ENCODE results near the gene SMYD3. TPM values are rescaled to one million over a fixed set of nuclear protein-coding genes. Genes with fewer than 3 reads are reported as not detected.

Gene SMYD3
- total RNA-seq, 1 donor from 2014 or later, result 22.3 TPM

GRCh38 chr1:246138781-246139180, 368.3 kb downstream of the SMYD3 start:
- intact Hi-C loops (cut with DNase I), result no loop called here
- Histone ChIP-seq H3K27ac (no peak overlapping the region), H3K4me1 (no peaks in the 10 kb centered on the region), H3K9me3 (no peaks in the 10 kb centered on the region), H3K36me3 (no peaks in the 10 kb centered on the region), H3K27me3 (no peaks in the 10 kb centered on the region), H3K4me3 (no peak overlapping the region)
- TF ChIP-seq POLR2AphosphoS5 (IDR thresholded peaks at IDR 0.05; ENCODE audit: insufficient read depth in 1 of 2, low read depth in 1 of 2) (no peak), POLR2A (IDR thresholded peaks at IDR 0.05) (no peak), CTCF (IDR thresholded peaks at IDR 0.05) (no peak)
- DNase-seq (ENCODE audit: extremely low spot score in 2 of 2), result no peak

- H3K27me3 ChIP-seq, result no peaks in the 10 kb centered on the region
- no peak overlapping the region for H3K27ac ChIP-seq
- TF ChIP-seq POLR2A (IDR thresholded peaks at IDR 0.05) (no peak), CTCF (IDR thresholded peaks at IDR 0.05) (no peak), POLR2AphosphoS5 (IDR thresholded peaks at IDR 0.05; ENCODE audit: insufficient read depth in 1 of 2, low read depth in 1 of 2) (no peak)
- no peak for DNase-seq (ENCODE audit: extremely low spot score in 2 of 2)
- no peaks in the 10 kb centered on the region for H3K9me3 ChIP-seq
- intact Hi-C loops (cut with DNase I), result no loop called here
- no peaks in the 10 kb centered on the region for H3K4me1 ChIP-seq
- H3K4me3 ChIP-seq, result no peak overlapping the region
- no peaks in the 10 kb centered on the region for H3K36me3 ChIP-seq
Measured at GRCh38 chr1:246136477-246136876, 370.6 kb downstream of the SMYD3 start.

GRCh38 chr1:246134789-246135188, 372.3 kb downstream of the SMYD3 start:
- TF ChIP-seq POLR2AphosphoS5 (IDR thresholded peaks at IDR 0.05; ENCODE audit: insufficient read depth in 1 of 2, low read depth in 1 of 2), result no peak
- no peak for TF ChIP-seq CTCF (IDR thresholded peaks at IDR 0.05)
- no peak for TF ChIP-seq POLR2A (IDR thresholded peaks at IDR 0.05)
- H3K4me1 ChIP-seq, result no peaks in the 10 kb centered on the region
- H3K27me3 ChIP-seq, result no peaks in the 10 kb centered on the region
- H3K4me3 ChIP-seq, result no peak overlapping the region
- intact Hi-C loops (cut with DNase I), result no loop called here
- DNase-seq (ENCODE audit: extremely low spot score in 2 of 2), result no peak
- H3K36me3 ChIP-seq, result no peaks in the 10 kb centered on the region
- no peak overlapping the region for H3K27ac ChIP-seq
- H3K9me3 ChIP-seq, result no peaks in the 10 kb centered on the region

GRCh38 chr1:246131095-246131494, 376.0 kb downstream of the SMYD3 start:
- H3K27ac ChIP-seq, result no peak overlapping the region
- no peak for TF ChIP-seq CTCF (IDR thresholded peaks at IDR 0.05)
- no peak for TF ChIP-seq POLR2AphosphoS5 (IDR thresholded peaks at IDR 0.05; ENCODE audit: insufficient read depth in 1 of 2, low read depth in 1 of 2)
- TF ChIP-seq POLR2A (IDR thresholded peaks at IDR 0.05), result no peak
- H3K4me3 ChIP-seq, result no peak overlapping the region
- no peaks in the 10 kb centered on the region for H3K9me3 ChIP-seq
- no peaks in the 10 kb centered on the region for H3K27me3 ChIP-seq
- no peaks in the 10 kb centered on the region for H3K4me1 ChIP-seq
- intact Hi-C loops (cut with DNase I), result no loop called here
- DNase-seq (ENCODE audit: extremely low spot score in 2 of 2), result no peak
- H3K36me3 ChIP-seq, result no peaks in the 10 kb centered on the region

- TF ChIP-seq POLR2AphosphoS5 (IDR thresholded peaks at IDR 0.05; ENCODE audit: insufficient read depth in 1 of 2, low read depth in 1 of 2) (no peak), POLR2A (IDR thresholded peaks at IDR 0.05) (no peak), CTCF (IDR thresholded peaks at IDR 0.05) (no peak)
- Histone ChIP-seq H3K27ac (no peak overlapping the region), H3K9me3 (no peaks in the 10 kb centered on the region), H3K27me3 (no peaks in the 10 kb centered on the region), H3K4me1 (no peaks in the 10 kb centered on the region), H3K36me3 (no peaks in the 10 kb centered on the region), H3K4me3 (no peak overlapping the region)
- DNase-seq (ENCODE audit: extremely low spot score in 2 of 2), result no peak
- intact Hi-C loops (cut with DNase I), result no loop called here
Measured at GRCh38 chr1:246128494-246129069, 378.5 kb downstream of the SMYD3 start.
